K562 (cell line): ENCODE data around the gene ELAC1. TPM values are rescaled to one million over a fixed set of nuclear protein-coding genes. Genes with fewer than 3 reads are reported as not detected.

Experiments used
- ATAC-seq: fragments of 200-7000 bp; cut with Tn5 transposase; 3 replicates; pipeline ENCODE4 v1.9.1; 2020; ENCODE audit warnings: moderate library complexity
- BruUV-seq: library from RNA; stranded (reverse); fragments of 400-500 nt; replicated peaks from 2 replicates; lab custom pipeline; 2021; lab: Mats Ljungman, UMichigan
- CTCF ChIA-PET: fragments of 300-600 bp; formaldehyde crosslinking; extraction: SDS; loops from one replicate; lab custom pipeline; 2021; ENCODE audit warnings: low intra/inter-chr PET ratio; lab: Yijun Ruan, JAX
- POLR2A ChIA-PET: fragments of 300-600, 350-650 bp; sonication (Branson Sonifier 250); formaldehyde crosslinking; extraction: SDS; loops from one replicate; lab custom pipeline; 2021; ENCODE audit warnings: antibody characterized with exemption, inconsistent platforms; lab: Yijun Ruan, JAX
- DNase-seq, 4 experiments: peaks; one replicate each; pipeline versions ENCODE4 v3.0.0 to v3.0.0-alpha.2; 2011 to 2018; ENCODE audit warnings: low spot score in 3 of 4, mixed read lengths in 3 of 4; ENCODE audit errors: extremely low read depth in 1 of 4
- FAIRE-seq: peaks from 2 replicates; lab custom pipeline; 2011; peaks lifted over from hg19 to GRCh38; lab: Jason Lieb, UNC
- H2AFZ ChIP-seq: 2 replicates; pipeline ENCODE4 v1.6.0; 2011; ENCODE audit warnings: low read depth, low read length, control low read depth, inconsistent platforms
- H3K27ac ChIP-seq: fragments of 200-600 bp; 3 replicates; pipeline ENCODE4 v1.8.0; 2011; ENCODE audit warnings: low read depth, mild to moderate bottlenecking, control low read depth, inconsistent platforms, low read length, moderate library complexity, mixed read lengths; ENCODE audit errors: extremely low read depth
- H3K27me3 ChIP-seq, 2 experiments: fragments of 300-600 bp in 1 of 2; 2 replicates in 1 of 2; 3 replicates in 1 of 2; pipeline versions ENCODE4 v1.6.0 to v1.8.0; 2011; ENCODE audit warnings: inconsistent platforms in 2 of 2, low read length in 2 of 2, mild to moderate bottlenecking in 1 of 2, mixed read lengths in 1 of 2, moderate library complexity in 1 of 2; ENCODE audit not compliant: control insufficient read depth in 2 of 2, insufficient read depth in 2 of 2
- H3K36me3 ChIP-seq: fragments of 300-600 bp; 3 replicates; pipeline ENCODE4 v1.8.0; 2011; ENCODE audit warnings: mild to moderate bottlenecking, low read length, inconsistent platforms; ENCODE audit not compliant: control insufficient read depth, insufficient read depth
- H3K4me1 ChIP-seq, 2 experiments: fragments of 200-600 bp in 1 of 2; replicated peaks in 1 of 2; 2 replicates in 1 of 2; 3 replicates in 1 of 2; pipeline versions ENCODE4 v1.5.1 to v1.8.0; 2011; ENCODE audit warnings: inconsistent platforms in 2 of 2, low read length in 2 of 2, mild to moderate bottlenecking in 1 of 2, mixed read lengths in 1 of 2, moderate library complexity in 1 of 2; ENCODE audit not compliant: control insufficient read depth in 2 of 2, insufficient read depth in 2 of 2
- H3K4me2 ChIP-seq: 2 replicates; pipeline ENCODE4 v1.6.1; 2011; ENCODE audit warnings: low read length, control low read depth, inconsistent platforms, mixed read lengths; ENCODE audit not compliant: insufficient read depth
- H3K4me3 ChIP-seq: fragments of 200-600 bp; sonication (generic), shearing (Covaris generic); 2 replicates; pipeline ENCODE4 v1.5.1; 2016; ENCODE audit warnings: control low read depth, inconsistent platforms
- H3K79me2 ChIP-seq: fragments of 200-600 bp; 3 replicates; pipeline ENCODE4 v1.8.0; 2011; ENCODE audit warnings: low read length, inconsistent platforms; ENCODE audit not compliant: control insufficient read depth, insufficient read depth
- H3K9ac ChIP-seq, 2 experiments: 2 replicates each; pipeline versions ENCODE4 v1.6.0 to v1.6.1; 2011; ENCODE audit warnings: low read depth in 2 of 2, low read length in 2 of 2, control low read depth in 1 of 2, inconsistent platforms in 1 of 2, mild to moderate bottlenecking in 1 of 2, mixed read lengths in 1 of 2; ENCODE audit not compliant: insufficient read depth in 1 of 2
- H3K9me1 ChIP-seq: one replicate; pipeline ENCODE4 v1.6.0; 2011; ENCODE audit warnings: inconsistent platforms, mild to moderate bottlenecking, low read length, moderate library complexity; ENCODE audit not compliant: control insufficient read depth, insufficient read depth
- H3K9me3 ChIP-seq: replicated peaks from 2 replicates; pipeline ENCODE4 v1.5.1; 2011; ENCODE audit warnings: low read depth, low read length, inconsistent platforms; ENCODE audit not compliant: control insufficient read depth, insufficient read depth
- H4K20me1 ChIP-seq: replicated peaks from 2 replicates; pipeline ENCODE4 v1.6.1; 2011; ENCODE audit warnings: low read length, inconsistent platforms, mixed read lengths; ENCODE audit not compliant: control insufficient read depth, insufficient read depth
- AFF4 ChIP-seq: sonication (generic); formaldehyde crosslinking; IDR thresholded peaks from 2 replicates; pipeline ENCODE4 v1.8.0; 2023; ENCODE audit warnings: mild to moderate bottlenecking, missing genetic modification reagents
- ATF1 ChIP-seq, 2 experiments: fragments of 450-650 bp in 1 of 2; IDR thresholded peaks; 2 replicates each; pipeline ENCODE4 v1.6.1; 2016; ENCODE audit warnings: missing compliant biosample characterization in 1 of 2, missing genetic modification characterization in 1 of 2
- DPF2 ChIP-seq: fragments of 450-650 bp; IDR thresholded peaks from 2 replicates; pipeline ENCODE4 v1.6.1; 2016
- E2F6 ChIP-seq, 2 experiments: IDR thresholded peaks; 2 replicates each; pipeline ENCODE4 v1.6.1; 2011; ENCODE audit warnings: borderline replicate concordance in 1 of 2, control low read depth in 1 of 2, low read depth in 1 of 2, low read length in 1 of 2, mild to moderate bottlenecking in 1 of 2, mixed read lengths in 1 of 2, moderate library complexity in 1 of 2; ENCODE audit not compliant: insufficient read depth in 1 of 2, insufficient read length in 1 of 2, poor library complexity in 1 of 2, severe bottlenecking in 1 of 2; ENCODE audit errors: extremely low read depth in 1 of 2
- GATAD2B ChIP-seq: fragments of 450-650 bp; IDR thresholded peaks from 2 replicates; pipeline ENCODE4 v1.6.1; 2017; ENCODE audit warnings: mild to moderate bottlenecking, borderline replicate concordance
- KLF13 ChIP-seq: fragments of 450-650 bp; IDR thresholded peaks from 2 replicates; pipeline ENCODE4 v1.6.1; 2016; ENCODE audit warnings: missing genetic modification characterization, low read depth, mild to moderate bottlenecking, missing compliant biosample characterization, moderate library complexity, borderline replicate concordance
- MYC ChIP-seq, 2 experiments: fragments of 250-450 bp in 1 of 2; sonication (Bioruptor Pico) in 1 of 2; IDR thresholded peaks; 2 replicates each; pipeline versions ENCODE4 v1.5.1 to v1.6.1; 2012 to 2021; ENCODE audit warnings: low read depth in 2 of 2, borderline replicate concordance in 1 of 2, improper control_type of control experiment in 1 of 2, low read length in 1 of 2, mild to moderate bottlenecking in 1 of 2, moderate library complexity in 1 of 2
- NFE2 ChIP-seq: IDR thresholded peaks from 2 replicates; pipeline ENCODE4 v1.6.1; 2014; ENCODE audit warnings: antibody characterized with exemption, low read depth
- PCBP1 ChIP-seq: fragments of 200-400 bp; formaldehyde crosslinking; IDR thresholded peaks from 2 replicates; pipeline ENCODE4 v1.6.1; 2018; ENCODE audit warnings: mild to moderate bottlenecking, low read depth, low read length; ENCODE audit not compliant: poor library complexity, severe bottlenecking
- PYGO2 ChIP-seq: fragments of 450-650 bp; IDR thresholded peaks from 2 replicates; pipeline ENCODE4 v1.6.1; 2016; ENCODE audit warnings: mild to moderate bottlenecking, missing genetic modification characterization, moderate library complexity, missing compliant biosample characterization
- THRA ChIP-seq: fragments of 450-650 bp; IDR thresholded peaks from 2 replicates; pipeline ENCODE4 v1.6.1; 2017; ENCODE audit warnings: mild to moderate bottlenecking, moderate library complexity
- ZFPM2 ChIP-seq: fragments of 250-450 bp; sonication (Bioruptor Pico); IDR thresholded peaks from 2 replicates; pipeline ENCODE4 v1.5.1; 2022; ENCODE audit warnings: mild to moderate bottlenecking
- ZKSCAN3 ChIP-seq: fragments of 250-450 bp; sonication (Bioruptor Pico); IDR thresholded peaks from 2 replicates; pipeline ENCODE4 v1.4.0; 2020
- ZNF146 ChIP-seq: IDR thresholded peaks from one replicate; pipeline ENCODE4 v1.6.1; 2018; ENCODE audit warnings: missing compliant biosample characterization; ENCODE audit not compliant: unreplicated experiment
- ZNF764 ChIP-seq: fragments of 250-450 bp; sonication (Bioruptor Pico); IDR thresholded peaks from 2 replicates; pipeline ENCODE4 v1.4.0; 2020; ENCODE audit warnings: low read depth, mild to moderate bottlenecking, moderate library complexity
- WGBS: fragments of 100-300 bp; shearing (Covaris generic); methylation state at CpG from one replicate; pipeline ENCODE4 v1.1.6; 2016; ENCODE audit warnings: low coverage, mixed read lengths; ENCODE audit not compliant: insufficient coverage; ENCODE audit errors: missing lambda C conversion rate; 5-methylcytosine and 5-hydroxymethylcytosine counted together
- in situ Hi-C: fragments of 300-500 bp; cut with MboI; formaldehyde crosslinking; loops from 4 replicates; pipeline ENCODE4 v1.15.0; 2018; ENCODE audit warnings: inconsistent platforms, mixed read lengths
- intact Hi-C: fragments of 100-400 bp; cut with micrococcal nuclease; formaldehyde crosslinking; loops from 2 replicates; pipeline ENCODE4 v1.14.2; 2022
- polyA plus RNA-seq, 8 experiments: library from polyadenylated mRNA; depleted of rRNA in 4 of 8; stranded (reverse) in 5 of 8; unstranded in 3 of 8; fragments of >200 nt; fragmentation: Nextera tagmentation in 2 of 8; fragmentation: Illumina TruSeq in 1 of 8; extraction: Ambion mirVana in 2 of 8; extraction: Trizol in 1 of 8; gene quantifications; 2 replicates each; pipeline versions ENCODE4 v1.2.1 to v1.2.3, GENCODE V29; 2011 to 2014; ENCODE audit warnings: inconsistent platforms in 1 of 8, missing spikeins in 1 of 8
- total RNA-seq, 7 experiments: library from RNA; depleted of rRNA in 6 of 7; stranded (reverse); fragments of >200 nt in 6 of 7; fragmentation: Illumina TruSeq in 2 of 7; extraction: Trizol in 2 of 7; gene quantifications; 2 replicates each; pipeline versions ENCODE4 v1.2.1 to v1.2.3, GENCODE V29; 2011 to 2021; ENCODE audit warnings: low replicate concordance in 1 of 7

The ELAC1 gene
- total and polyA plus RNA-seq, 9 of the 15 experiments (the other 6 are each of a cell fraction or from before 2014, with no cell fraction given) = 3.7 to 7.7 (median 4.9) TPM

- no peak for TF ChIP-seq E2F6 (IDR thresholded peaks at IDR 0.05; ENCODE audit: borderline replicate concordance in 1 of 2, extremely low read depth in 1 of 2, insufficient read depth in 1 of 2, insufficient read length in 1 of 2, low read depth in 1 of 2, low read length in 1 of 2, poor library complexity in 1 of 2, severe bottlenecking in 1 of 2)
- TF ChIP-seq ATF1 (CRISPR knock-in tag; IDR thresholded peaks at IDR 0.05) = no peak
- TF ChIP-seq ATF1 (tag; IDR thresholded peaks at IDR 0.05) = no peak
- TF ChIP-seq NFE2 = no peak
Measured at GRCh38 chr18:50947899-50948298, 19.9 kb upstream of the ELAC1 start (continued).

- POLR2A ChIA-PET = no interaction called here
- Histone ChIP-seq H4K20me1 (no peaks in the 10 kb centered on the region), H3K79me2 (no peaks in the 10 kb centered on the region), H3K36me3 (peaks cover 4% of the 10 kb centered on the region; the same call in 2 of the 3 replicates), H3K27me3 (no peaks in the 10 kb centered on the region), H3K9me1 (no peaks in the 10 kb centered on the region), H3K27ac (no peak overlapping the region), H3K9me3 (no peaks in the 10 kb centered on the region), H3K4me3 (no peak overlapping the region), H3K9ac (no peak overlapping the region), H2AFZ (no peak overlapping the region), H3K4me1 (no peaks in the 10 kb centered on the region; a peak in 2 of 5 replicates), H3K4me2 (no peak overlapping the region)
- no peak for DNase-seq
- 64% methylated on average over 5 of the region's 6 CpGs for WGBS
- in situ Hi-C loops (no loop called here), intact Hi-C loops (no loop called here)
- BruUV-seq = no TSS peak
- FAIRE-seq = no peak
- CTCF ChIA-PET = no interaction called here
- ATAC-seq = 0 out of 3 replicates have a peak, but pooled peaks have one; percentile 34
- TF ChIP-seq KLF13 (tag) (no peak), ZKSCAN3 (no peak), MYC (IDR thresholded peaks at IDR 0.05; ENCODE audit: low read depth, low read length) (no peak), MYC (CRISPR knock-in tag; IDR thresholded peaks at IDR 0.05; ENCODE audit: borderline replicate concordance, low read depth) (no peak), ZFPM2 (CRISPR knock-in tag) (no peak), PCBP1 (no peak), PYGO2 (tag) (no peak), GATAD2B (no peak), THRA (no peak), AFF4 (CRISPR knock-in tag) (no peak), NFE2 (peak; percentile 39; the same call in 1 of the 2 replicates), ZNF764 (CRISPR knock-in tag) (no peak), DPF2 (0 out of 2 replicates have a peak, but pooled peaks have one; percentile 18), ZNF146 (no peak)
Measured at GRCh38 chr18:50949185-50949584, 18.7 kb upstream of the ELAC1 start.
